Activated gamma-delta T cell (primary cell): ENCODE results near the gene WNK1.
"Not testable (repeated sequence)": the region's sequence is repeated elsewhere in the genome, so short reads cannot be mapped to it uniquely, and the experiment has no call there.

Source experiments
- DNase-seq: peaks from one replicate; lab custom pipeline; 2025; lab: John Stamatoyannopoulos, UW

Gene WNK1

DNA sequence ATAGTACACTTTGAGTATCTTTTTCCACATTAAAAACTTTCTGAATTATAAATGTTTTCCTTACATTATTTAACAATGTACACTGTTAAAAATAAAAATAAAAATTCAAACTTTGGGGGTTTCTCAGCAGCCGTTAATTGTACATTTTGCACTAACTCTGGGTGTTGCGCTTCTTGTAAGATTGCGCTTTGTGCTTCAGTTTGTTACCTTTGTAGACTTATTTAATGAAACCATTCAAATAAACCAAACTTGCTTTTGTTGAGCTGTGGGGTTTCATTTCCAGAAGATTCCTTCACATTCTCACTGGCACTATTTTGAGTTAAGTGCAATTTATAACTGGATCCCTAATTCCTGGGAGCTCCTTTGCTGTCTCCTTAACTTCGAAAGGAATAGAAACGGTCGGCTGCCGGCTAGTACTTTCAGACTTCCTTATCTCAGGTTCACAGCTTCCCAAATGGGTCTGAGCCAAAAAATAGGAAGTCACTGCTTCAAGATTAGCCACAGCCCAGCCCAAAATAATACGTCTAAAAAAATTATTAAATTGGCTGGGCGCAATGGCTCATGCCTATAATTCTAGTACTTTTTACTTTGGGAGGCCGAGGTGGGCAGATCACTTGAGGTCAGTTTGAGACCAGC lies 158.9 kb downstream of the WNK1 start:
- DNase-seq: no peak

DNA sequence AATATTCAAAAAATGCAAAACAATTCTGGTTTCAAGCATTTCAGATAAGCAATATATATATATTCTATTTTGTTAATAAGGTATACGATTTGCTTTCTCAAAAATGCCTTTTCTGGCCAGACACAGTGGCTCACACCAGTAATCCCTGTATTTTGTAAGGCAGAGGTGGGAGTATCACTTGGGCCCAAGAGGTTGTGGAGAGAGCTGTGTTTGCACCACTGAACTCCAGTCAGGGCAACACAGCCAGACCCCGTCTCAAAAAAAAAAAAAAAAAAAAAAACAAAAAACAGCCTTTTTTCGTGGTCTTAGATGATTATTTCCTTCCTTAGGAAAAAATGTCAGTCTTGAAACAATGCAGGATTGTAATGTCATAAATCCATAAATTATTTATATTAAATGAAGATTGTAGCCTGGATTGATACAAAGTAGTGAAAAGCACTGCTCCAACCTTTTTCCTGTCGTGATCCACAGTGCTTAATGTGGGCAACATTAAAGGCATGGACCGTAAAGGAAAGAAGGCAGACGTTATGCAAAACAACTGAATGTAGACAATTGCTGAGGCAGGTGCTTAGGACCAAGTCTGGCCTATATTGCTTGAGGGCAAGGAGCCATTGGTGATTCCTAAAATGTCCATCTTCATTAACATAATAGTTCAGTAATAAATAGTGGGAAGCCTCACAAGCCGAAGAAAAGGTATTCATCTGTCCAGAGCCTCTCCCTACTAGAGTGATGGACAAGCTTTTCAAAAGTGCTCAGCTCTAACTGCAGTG lies 160.3 kb downstream of the WNK1 start:
- DNase-seq: no peak

DNA sequence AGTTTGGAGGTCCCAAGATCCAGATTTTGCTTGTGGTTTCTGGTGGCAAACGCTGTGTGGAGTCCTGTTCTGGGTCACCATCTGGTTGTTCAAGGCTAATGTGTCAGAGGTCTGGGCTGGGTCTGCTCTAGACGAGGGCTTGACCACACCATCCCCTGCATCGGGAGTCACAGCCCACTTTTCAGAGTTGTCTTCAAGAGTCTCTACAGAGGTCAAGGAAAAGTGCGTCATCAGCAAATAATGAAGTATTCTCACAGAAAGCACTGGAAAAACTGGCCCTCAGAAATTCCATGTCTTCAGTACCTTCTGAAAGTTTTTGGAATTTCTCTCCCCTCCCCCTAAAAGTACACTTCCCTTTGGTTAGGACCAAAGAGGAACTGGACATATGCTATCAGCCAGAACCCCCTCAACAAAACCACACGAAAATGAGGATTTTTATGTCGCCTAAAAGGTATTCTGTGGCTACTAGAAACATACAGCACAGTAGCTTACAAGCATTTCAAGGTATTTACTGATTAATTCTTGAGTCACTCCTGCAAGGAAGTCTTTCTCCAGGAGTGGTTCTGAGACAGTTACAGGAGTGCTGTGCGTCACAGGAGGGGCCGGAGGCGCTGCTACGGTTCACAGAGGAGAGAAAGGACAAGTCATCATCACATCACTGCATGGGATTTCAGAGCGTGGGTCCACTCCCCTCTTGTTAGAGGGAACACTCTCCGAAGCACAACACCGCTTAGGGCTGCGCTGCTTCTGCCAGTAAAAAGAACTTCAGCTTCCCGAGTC lies 161.7 kb downstream of the WNK1 start:
- no peak for DNase-seq

DNA sequence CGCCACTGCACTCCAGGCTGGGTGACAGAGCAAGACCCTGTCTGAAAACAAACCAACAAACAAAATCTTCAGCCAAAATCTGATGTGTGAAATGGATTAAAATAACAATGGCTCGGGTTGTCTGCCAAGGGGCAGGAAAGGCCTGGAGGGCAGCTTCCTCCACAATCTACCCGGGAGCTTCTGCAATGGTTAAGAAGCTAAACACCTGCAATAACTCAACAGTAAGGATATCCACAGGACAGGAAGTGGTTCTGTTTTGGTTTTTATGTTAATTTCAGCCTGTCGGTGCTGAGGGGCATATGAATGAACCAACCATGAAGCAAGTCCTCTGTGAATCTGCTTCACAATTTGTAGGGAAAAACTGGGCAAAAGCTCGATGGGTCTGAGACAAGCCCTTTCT lies 162.7 kb downstream of the WNK1 start:
- DNase-seq: no peak

DNA sequence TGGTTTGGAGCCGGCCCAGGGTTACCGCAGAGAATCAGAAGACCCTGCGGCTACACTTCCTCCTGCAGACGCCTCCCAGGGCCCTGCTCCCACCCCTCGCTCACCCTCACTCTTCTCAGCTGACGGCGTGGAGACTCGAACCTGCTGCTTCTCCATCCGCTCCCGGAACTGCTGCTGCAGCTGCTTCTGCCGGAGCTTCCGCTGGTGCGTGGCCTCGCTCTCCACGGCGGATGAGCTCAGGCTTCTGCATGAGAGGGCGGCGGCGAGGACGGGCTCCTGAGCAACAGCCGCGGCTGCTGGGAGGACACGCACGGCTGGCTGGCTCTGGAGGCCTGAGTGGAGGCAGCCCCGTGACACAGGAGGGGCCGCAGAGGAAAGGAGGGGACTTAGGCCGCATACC lies 163.9 kb downstream of the WNK1 start:
- no peak for DNase-seq

DNA sequence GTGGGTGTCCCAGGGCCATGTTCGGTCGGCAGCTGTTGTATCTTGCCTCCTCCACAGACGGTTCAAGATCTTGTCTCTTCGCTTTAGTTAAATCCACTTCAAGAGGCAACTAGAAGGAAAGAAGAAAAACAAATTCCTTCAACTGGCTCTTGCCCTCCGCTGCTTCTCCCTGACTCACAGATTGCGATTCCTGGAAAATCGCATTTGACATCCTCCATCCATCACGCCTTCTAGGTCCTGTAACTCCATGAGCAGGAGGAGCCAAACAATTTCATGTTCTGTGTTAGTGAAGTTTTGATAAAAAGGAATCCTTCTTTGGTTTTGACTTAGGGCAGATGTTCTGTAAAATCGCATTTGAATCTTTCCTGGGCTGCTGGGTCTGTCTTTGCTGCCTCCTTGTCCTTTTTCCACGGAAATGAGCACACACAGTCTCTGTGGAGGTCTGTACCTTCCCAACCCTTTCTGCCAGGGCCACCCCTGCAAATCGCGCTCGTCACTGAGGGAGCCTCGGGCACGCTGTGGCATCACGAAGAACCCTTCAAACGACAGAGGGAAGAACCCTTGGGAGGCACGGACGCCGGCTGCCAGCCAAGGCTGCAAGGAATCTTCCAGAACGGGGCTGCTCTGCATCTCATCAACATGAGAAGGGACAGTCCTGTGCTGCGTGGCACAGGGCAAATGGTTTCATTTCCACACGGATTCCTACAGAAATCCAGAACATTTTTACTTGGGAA lies 164.5 kb downstream of the WNK1 start:
- DNase-seq: no peak

DNA sequence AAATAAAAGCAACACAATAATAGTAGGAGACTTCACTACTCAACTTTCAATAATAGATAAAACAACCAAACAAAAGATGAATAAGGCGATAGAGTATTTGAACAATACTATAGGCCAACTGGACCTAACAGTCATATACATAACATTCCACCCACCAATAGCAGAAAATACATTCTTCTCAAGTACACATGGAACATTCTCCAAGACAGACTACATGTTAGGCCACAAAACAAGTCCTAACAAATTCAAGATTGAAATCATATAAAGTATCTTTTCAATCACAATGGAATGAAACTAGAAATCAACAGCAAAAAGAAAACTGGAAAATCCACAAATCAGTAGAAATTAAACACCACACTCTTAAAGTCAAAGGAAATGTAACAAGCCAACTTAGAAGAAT lies 168.3 kb downstream of the WNK1 start:
- DNase-seq: no peak

DNA sequence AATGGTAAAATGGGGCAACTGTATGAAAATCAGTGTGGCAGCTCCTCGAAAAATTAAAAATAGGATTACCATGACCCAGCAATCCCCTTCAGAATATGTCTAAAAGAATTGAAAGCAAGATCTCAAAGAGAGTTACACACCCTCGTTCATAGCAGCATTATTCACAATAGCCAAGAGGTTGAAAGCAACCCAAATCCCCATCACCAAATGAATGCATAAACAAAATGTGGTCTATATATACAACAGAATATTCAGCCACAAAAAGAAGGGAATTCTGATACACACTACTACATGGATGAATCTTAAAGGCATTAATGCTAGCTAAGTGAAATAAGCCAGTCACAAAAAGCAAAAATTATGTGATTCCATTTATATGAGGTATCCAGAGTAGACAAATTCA lies 169.9 kb downstream of the WNK1 start:
- DNase-seq: no peak

DNA sequence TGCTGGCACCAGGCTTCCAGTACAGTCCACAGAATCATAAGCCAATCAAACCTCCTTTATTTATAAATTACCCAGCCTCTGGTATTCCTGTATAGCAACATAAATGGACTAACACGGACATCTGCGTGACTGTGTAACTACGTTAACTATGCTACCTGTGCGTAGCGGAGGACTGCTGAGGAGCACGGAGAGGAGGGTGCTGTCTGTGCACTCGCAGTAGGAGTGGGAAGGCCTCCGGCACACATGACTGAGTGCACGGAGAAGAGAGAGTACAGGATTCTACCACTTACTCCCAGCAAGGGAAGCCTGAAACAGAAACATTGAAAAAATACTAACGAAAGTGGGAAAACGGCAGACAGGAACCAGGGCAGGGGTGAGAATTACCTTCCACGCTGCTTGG lies 174.3 kb downstream of the WNK1 start:
- DNase-seq: no peak

DNA sequence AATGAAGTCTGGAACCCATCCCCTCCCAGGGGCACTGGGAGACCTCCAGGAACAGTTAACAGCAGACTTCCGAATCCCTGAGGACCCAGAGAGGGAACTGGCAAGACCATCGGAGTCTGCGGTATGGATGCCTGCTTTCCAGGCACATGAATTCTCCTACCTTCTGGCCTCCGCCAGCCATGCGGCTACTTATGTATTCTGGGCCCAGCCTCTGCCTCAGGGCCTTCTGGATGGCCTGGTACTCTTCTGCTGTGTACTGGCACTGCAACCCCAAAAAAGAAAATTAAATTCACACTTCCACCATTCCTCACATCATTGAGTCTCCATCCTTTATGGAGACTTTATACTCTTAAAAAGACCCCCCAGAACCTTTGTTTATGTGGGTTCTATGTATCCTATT lies 178.7 kb downstream of the WNK1 start:
- no peak for DNase-seq

DNA sequence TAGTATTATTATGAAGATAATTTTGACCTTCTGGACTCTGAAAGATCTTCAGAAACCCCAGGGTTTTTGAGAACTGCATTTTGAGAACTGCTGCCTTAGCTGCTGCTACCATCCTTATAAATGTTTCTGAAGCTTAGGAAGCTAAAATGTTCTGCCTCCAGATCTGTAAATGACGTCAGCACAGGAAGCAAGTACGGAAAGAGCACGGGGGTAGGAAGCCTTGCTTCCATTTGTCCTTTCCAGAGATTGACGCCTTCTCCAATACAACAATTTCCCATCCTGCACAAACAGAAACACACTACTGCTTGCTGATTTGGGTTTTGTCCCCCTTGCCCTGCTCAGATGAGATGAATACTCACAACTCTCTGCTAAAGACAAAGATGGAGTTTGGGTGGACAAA lies 179.2 kb downstream of the WNK1 start:
- DNase-seq: no peak

DNA sequence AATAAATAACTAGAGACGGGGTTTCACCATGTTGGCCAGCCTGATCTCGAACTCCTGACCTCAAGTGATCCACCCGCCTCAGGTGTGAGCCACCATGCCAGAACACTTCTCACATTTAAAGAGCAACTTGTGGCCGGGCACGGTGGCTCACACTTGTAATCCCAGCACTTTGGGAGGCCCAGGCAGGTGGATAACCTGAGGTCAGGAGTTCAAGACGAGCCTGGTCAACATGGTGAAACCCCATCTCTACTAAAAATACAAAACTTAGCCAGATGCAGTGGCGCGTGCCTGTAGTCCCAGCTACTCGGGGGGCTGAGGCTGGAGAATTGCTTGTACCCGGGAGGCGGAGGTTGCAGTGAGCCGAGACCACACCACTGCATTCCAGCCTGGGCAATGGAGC lies 183.5 kb downstream of the WNK1 start:
- not testable (repeated sequence) for DNase-seq

DNA sequence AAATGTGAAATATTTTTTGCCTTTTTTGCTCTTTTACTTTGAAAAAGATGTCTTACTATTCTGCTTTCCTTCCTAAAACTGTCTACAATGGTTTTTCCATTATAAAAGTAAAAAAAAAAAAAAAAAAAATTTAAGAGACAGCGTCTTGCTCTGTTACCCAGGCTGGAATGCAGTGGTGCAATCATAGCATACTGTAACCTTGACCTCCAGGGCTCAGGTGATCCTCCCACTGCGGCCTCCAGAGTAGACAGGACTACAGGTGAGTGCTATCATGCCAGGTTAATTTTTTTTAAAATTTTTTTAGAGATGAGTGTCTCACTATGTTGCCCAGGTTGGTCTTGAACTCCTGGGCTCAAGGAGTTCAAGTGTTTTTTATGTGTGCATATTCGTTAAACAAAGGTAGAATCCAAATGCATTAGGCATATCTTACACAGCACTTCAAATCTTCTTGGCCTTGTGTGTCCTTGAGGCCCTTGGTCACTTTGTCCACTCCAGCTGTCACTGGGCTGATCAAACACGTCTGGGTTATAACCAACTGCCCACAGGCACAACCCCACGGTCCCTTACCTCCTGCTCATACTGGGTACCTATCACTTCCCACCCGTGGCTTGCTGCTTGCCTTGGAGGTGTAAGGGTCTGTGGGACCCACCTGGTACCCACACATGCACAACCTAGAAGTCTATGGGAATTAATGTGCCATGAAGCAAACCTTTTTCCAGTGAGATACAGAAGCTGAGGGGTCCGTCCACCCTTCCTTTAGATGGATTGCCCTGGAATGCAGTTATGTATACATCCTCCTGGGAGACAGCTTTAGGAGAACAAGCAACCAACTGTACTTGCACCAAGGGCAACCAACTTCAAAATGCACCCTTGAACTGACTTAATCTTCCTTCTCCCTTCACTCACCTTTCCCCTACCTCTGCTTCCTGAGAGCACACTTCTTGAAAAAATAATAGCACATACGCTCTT lies 184.3 kb downstream of the WNK1 start:
- DNase-seq: no peak

DNA sequence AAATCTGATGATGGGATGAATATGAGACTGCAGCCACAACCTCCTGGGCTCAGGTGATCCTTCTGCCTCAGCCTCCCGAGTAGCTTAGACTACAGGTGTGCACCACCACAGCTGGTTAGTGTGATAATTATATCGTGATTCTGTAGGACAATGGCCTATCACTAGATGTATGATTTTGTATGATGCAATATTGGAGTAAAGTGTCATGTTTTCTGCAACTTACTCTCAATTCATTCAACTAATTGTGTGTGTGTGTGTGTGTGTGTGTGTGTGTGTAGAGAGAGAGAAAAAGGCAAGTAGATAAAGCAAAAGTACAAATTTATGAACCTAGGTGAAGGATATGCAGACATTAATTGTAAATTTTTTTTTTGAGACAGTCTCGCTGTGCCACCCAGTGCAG lies 186.4 kb downstream of the WNK1 start:
- DNase-seq: no peak

DNA sequence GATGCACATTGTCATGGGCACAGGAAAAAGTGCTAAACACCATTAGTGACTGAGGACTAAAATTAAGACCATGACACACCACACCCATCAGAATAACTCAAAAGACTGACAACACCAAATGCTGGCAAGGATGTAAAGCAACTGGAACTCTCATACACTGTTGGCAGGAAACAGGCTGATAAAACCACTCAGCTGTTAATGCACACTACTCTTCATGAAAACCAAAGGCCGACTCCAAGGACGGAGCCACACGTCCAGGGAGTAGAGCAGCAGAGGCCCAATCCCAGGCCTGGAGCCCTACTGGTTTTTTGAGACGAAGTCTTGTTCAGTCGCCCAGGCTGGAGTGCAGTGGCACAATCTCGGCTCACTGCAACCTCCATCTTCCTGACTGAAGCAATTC lies 190.7 kb downstream of the WNK1 start:
- no peak for DNase-seq

DNA sequence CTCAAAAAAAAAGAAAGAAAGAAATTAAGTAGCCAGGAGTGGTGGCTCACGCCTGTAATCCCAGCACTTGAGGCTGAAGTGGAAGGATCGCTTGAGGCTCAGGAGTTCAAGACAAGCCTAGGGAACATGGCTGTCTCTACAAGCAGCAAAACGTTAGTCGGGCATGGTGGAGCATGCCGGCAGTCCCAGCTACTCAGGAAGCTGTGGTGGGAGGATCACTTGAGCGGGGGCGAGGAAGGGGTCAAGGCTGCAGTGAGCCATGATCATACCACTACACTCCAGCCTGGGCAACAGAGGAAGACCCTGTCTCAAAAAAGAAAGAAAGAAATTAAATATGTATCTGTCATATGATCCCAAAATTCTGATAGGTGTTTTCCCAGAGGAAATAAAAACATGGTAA lies 191.8 kb downstream of the WNK1 start:
- no peak for DNase-seq

DNA sequence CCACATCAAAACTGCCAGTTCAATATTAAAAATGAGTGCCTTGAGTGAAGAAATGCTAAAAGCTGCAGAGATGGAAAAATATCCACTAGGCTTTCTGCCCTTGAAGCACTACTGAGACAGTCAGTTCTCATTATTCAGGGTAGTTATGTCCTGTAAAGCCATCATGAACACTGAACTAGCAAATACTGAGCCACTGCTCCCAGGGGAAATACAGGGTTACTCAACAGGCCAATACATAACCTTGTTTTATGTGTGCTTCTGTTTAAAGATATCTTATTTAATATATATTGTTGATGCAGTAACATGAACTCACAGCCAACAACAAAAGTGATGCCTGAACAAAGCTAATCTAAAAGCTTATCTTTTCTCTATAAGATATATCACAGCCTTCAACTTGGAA lies 193.8 kb downstream of the WNK1 start:
- no peak for DNase-seq

DNA sequence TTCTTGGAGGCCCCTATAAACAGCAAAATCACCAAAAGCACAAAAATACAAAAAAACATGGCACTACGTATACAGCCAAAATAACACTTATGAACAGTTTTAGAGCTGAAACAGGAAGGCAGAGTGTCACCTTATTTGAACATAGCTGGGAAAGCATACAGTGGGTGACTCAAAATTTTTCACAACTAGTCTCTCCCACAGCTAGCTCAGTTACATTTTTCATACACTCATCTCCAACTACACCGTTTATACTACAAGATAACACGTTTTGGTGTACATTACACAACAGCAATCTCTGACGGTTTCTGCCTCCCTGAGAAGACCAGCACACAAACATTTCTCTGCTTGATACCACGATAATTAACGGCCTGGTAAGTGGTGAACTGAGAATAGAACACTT lies 194.3 kb downstream of the WNK1 start:
- DNase-seq: no peak

DNA sequence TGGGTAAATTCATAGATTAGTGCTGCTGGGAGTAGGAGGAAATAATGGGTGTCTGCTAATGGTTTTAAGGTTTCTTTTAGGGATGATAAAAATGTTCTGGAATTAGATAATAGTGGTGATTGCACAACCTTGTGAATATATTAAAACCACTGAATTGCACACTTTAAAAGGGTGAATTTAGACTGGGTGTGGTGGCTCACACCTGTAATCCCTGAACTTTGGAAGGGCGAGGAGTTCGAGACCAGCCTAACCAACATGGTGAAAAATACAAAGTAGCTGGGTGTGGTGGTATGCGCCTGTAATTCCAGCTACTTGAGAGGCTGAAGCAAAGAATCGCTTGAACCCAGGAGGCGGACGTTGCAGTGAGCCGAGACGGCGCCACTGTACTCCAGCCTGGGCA lies 195.9 kb downstream of the WNK1 start:
- DNase-seq: no peak

DNA sequence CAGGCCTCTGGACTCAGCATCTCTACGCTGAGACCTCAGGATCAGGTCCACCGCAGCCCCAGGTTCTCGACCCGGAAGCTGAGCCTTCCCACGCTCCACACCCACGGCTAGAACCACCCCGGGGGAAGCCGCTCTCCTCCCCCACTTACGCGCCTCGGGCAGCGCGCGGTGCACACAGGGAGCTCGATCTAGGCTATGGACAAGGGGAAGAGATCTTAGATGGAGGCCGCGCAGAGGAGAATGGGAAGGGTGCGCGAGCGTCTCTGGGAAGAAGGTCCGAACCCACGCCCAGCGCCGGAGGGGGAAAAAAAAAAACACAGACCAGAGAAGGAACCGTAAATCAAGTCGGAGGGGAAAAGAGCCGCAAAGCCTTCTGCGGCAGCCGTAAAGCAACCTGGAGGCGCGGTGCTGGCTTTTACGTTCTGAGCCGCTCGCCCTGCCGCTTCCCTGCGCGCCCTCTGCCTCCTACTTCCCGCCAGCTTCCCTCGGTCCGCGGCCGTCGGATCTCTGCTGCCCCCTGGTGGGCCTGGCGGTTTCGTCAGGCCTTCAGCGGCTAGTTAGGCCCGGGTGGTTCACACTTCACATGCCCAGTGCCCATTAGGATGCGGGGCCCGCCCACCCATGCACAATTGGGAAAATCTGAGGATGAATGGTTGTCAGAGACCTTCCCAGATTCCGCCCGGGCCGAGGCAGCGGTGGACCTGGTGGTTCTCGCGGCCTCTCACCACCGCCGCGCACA lies 197.2 kb downstream of the WNK1 start, which contains the start of gene RAD52:
RAD52 (minus strand) TSS at position 242 of the 739 bp plus-strand sequence. CDS start 16,636 bp downstream, outside the sequence.
- peak; percentile 87 for DNase-seq
